Parathyroid adenoma (tissue), 2 donors: Measurements from ENCODE around the gene CABLES2.

Source experiments
- H2AFZ ChIP-seq: fragments of 300-600 bp; sonication (generic); one replicate; pipeline ENCODE4 v1.7.0; 2017; ENCODE audit warnings: antibody characterized with exemption, mild to moderate bottlenecking
- H3K27ac ChIP-seq: fragments of 300-600 bp; sonication (generic); one replicate; pipeline ENCODE4 v1.7.0; 2017
- H3K27me3 ChIP-seq: fragments of 300-600 bp; sonication (generic); one replicate; pipeline ENCODE4 v1.7.0; 2017; ENCODE audit warnings: low read length; ENCODE audit not compliant: control insufficient read depth, insufficient read depth
- H3K36me3 ChIP-seq: fragments of 300-600 bp; sonication (generic); one replicate; pipeline ENCODE4 v1.7.0; 2017; ENCODE audit warnings: low read length; ENCODE audit not compliant: control insufficient read depth, insufficient read depth
- H3K4me1 ChIP-seq: fragments of 300-600 bp; sonication (generic); one replicate; pipeline ENCODE4 v1.7.0; 2017; ENCODE audit warnings: control low read depth
- H3K4me2 ChIP-seq: fragments of 300-600 bp; sonication (generic); one replicate; pipeline ENCODE4 v1.7.0; 2017; ENCODE audit warnings: low read length
- H3K4me3 ChIP-seq: fragments of 300-600 bp; sonication (generic); one replicate; pipeline ENCODE4 v1.7.0; 2017; ENCODE audit warnings: low read depth, low read length
- H3K79me2 ChIP-seq: fragments of 300-600 bp; sonication (generic); one replicate; pipeline ENCODE4 v1.7.0; 2017; ENCODE audit warnings: control low read depth
- H3K9ac ChIP-seq: fragments of 300-600 bp; sonication (generic); one replicate; pipeline ENCODE4 v1.7.0; 2017; ENCODE audit warnings: mild to moderate bottlenecking
- H3K9me3 ChIP-seq: fragments of 300-600 bp; sonication (generic); one replicate; pipeline ENCODE4 v1.7.0; 2017; ENCODE audit warnings: low read length; ENCODE audit not compliant: control insufficient read depth
- TF ChIP-seq, protein P1 (sequence below): fragments of 300-600 bp; sonication (generic); IDR thresholded peaks from one replicate; pipeline ENCODE4 v1.7.0; 2017; ENCODE audit warnings: antibody characterized with exemption, mild to moderate bottlenecking
- donor health status: primary hyperparathyroidism.

The CABLES2 gene

DNA sequence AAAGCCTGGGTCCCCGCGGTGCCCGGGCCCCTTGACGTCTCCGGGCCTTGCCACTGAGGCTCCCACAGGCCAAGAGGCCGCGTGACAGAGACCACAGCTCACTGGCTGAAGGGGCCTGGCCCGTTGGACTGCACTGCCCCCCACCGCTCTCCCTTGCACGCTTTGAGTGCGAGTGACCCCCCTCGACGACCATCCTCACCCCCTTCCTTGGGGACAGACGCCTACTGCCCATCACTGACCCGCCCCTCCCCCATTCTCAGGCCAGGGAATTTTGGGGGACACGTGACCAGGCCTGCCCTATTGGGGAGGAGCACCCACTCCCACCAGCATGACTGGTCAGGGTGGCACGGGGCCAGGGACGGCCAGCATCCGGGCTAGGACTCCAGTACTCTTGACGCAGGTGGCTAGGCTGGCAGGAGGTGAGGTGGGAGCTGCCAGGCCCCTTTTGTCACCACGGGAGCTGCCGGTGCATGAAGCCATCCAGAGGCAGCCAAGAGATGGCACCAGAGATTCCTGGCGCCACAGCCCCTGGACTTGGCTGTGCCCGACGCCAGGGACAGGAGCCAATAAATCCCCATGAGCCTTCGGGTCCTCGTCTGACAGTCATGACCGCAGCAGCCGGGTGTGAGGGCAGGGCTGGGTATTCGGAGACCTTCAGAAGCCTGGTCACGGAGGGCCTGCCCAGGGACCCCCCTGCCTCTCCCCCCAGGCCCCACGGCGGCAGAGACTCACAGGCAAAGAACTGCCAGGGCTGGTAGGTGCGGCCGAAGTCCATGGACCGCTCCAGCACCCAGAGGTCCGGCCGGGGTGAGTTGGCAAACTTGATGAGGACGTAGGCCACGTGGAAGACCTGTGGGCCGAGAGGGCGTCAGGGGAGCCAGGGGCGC is 54.4 kb downstream of the CABLES2 start:
- Histone ChIP-seq H3K9ac (no peak overlapping the region), H3K27ac (no peak overlapping the region), H3K4me2 (no peak overlapping the region), H3K79me2 (peaks cover 2% of the 10 kb centered on the region), H3K27me3 (no peaks in the 10 kb centered on the region), H3K4me3 (no peak overlapping the region), H3K9me3 (no peaks in the 10 kb centered on the region), H2AFZ (no peak overlapping the region), H3K4me1 (peaks cover 14% of the 10 kb centered on the region), H3K36me3 (no peaks in the 10 kb centered on the region)
- TF ChIP-seq, protein P1, sequence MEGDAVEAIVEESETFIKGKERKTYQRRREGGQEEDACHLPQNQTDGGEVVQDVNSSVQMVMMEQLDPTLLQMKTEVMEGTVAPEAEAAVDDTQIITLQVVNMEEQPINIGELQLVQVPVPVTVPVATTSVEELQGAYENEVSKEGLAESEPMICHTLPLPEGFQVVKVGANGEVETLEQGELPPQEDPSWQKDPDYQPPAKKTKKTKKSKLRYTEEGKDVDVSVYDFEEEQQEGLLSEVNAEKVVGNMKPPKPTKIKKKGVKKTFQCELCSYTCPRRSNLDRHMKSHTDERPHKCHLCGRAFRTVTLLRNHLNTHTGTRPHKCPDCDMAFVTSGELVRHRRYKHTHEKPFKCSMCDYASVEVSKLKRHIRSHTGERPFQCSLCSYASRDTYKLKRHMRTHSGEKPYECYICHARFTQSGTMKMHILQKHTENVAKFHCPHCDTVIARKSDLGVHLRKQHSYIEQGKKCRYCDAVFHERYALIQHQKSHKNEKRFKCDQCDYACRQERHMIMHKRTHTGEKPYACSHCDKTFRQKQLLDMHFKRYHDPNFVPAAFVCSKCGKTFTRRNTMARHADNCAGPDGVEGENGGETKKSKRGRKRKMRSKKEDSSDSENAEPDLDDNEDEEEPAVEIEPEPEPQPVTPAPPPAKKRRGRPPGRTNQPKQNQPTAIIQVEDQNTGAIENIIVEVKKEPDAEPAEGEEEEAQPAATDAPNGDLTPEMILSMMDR = peak; percentile 53

- no peak overlapping the region for H3K9ac ChIP-seq
- no peak overlapping the region for H2AFZ ChIP-seq
- TF ChIP-seq, protein P1 = no peak
- no peak overlapping the region for H3K4me2 ChIP-seq
- H3K27me3 ChIP-seq = no peaks in the 10 kb centered on the region
- no peak overlapping the region for H3K27ac ChIP-seq
- no peaks in the 10 kb centered on the region for H3K9me3 ChIP-seq
- H3K36me3 ChIP-seq = no peaks in the 10 kb centered on the region
- no peak overlapping the region for H3K4me3 ChIP-seq
- peaks cover 11% of the 10 kb centered on the region for H3K4me1 ChIP-seq
- H3K79me2 ChIP-seq = peaks cover 2% of the 10 kb centered on the region
Observed at GRCh38 chr20:62351469-62352401, 55.4 kb downstream of the CABLES2 start.

DNA sequence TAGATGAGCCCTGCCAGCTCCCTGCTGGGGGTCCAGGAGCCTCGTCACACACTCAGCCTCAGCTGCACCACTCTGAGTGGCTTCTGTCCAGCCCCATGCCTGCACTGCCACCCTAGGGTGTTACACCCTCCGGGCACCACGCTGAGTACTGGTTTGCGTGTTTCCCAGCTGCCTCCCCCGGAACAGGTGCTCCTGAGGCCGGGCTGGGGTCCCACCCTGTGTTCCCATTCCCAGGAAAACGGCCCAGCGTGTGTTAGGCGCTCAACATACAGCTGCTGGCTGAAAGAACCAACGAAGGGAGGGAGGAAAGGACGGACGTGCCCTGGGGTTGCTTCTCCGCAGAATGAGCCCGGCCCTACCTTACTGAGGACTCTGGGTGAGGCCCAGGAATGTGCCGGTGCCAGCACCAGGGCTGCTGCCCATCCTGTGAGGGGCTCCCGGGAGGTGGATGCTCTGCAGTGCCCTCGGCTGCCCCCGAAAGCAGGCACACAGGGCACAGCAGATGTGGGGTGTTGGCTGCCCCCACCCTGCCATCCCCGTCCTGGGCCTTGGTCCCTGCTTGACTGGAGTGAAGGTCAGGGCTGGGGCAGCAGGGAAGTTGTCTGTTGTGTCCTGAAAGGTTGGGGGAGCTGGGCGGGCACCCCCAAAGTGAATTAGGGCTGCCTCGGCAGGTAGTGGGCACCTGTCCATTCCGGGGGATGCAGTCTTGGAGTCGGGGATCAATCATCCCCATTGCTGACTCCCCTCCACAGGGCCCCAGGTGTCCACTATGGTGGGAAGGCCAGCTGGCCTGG is 56.3 kb downstream of the CABLES2 start:
- TF ChIP-seq, protein P1 = no peak
- H2AFZ ChIP-seq = no peak overlapping the region
- H3K79me2 ChIP-seq = peaks cover 2% of the 10 kb centered on the region
- H3K36me3 ChIP-seq = no peaks in the 10 kb centered on the region
- no peaks in the 10 kb centered on the region for H3K9me3 ChIP-seq
- no peak overlapping the region for H3K4me3 ChIP-seq
- no peak overlapping the region for H3K4me2 ChIP-seq
- H3K27me3 ChIP-seq = no peaks in the 10 kb centered on the region
- peaks cover 2% of the 10 kb centered on the region for H3K4me1 ChIP-seq
- no peak overlapping the region for H3K9ac ChIP-seq
- H3K27ac ChIP-seq = no peak overlapping the region

GRCh38 chr20:62350098-62350628 is 56.9 kb downstream of the CABLES2 start:
- Histone ChIP-seq H3K27ac (no peak overlapping the region), H3K9ac (no peak overlapping the region), H3K79me2 (peaks cover 1% of the 10 kb centered on the region), H3K4me2 (no peak overlapping the region), H3K4me1 (no peaks in the 10 kb centered on the region), H3K4me3 (no peak overlapping the region), H3K9me3 (no peaks in the 10 kb centered on the region), H3K36me3 (no peaks in the 10 kb centered on the region), H2AFZ (no peak overlapping the region), H3K27me3 (no peaks in the 10 kb centered on the region)
- TF ChIP-seq, protein P1 = no peak
